Psoas muscle (tissue), 8 donors: ENCODE results near the gene RTCB. TPM values are rescaled to one million over a fixed set of nuclear protein-coding genes. Genes with fewer than 3 reads are reported as not detected.

Experiments
- ATAC-seq, 4 donors: fragments of 200-7000 bp; cut with Tn5 transposase; one replicate each; pipeline ENCODE4 v1.9.1; 2020; ENCODE audit warnings: moderate library complexity in 3 of 4, mild to moderate bottlenecking in 2 of 4
- DNase-seq, 2 donors: peaks; one replicate each; pipeline ENCODE4 v3.0.0-alpha.2; 2020
- H3K27ac ChIP-seq: fragments of 200-600 bp; one replicate; pipeline ENCODE4 v1.8.0; 2022
- H3K27me3 ChIP-seq, 3 donors: fragments of 200-600 bp in 1 of 3; one replicate each; pipeline versions ENCODE4 v1.6.1 to v1.8.0; 2013 to 2022; ENCODE audit warnings: low read length in 2 of 3, mild to moderate bottlenecking in 2 of 3, moderate library complexity in 1 of 3; ENCODE audit not compliant: insufficient read depth in 3 of 3
- H3K36me3 ChIP-seq, 2 donors: fragments of 200-600 bp in 1 of 2; one replicate each; pipeline versions ENCODE4 v1.6.1 to v1.8.0; 2013 to 2022; ENCODE audit warnings: low read depth in 1 of 2, mild to moderate bottlenecking in 1 of 2, moderate library complexity in 1 of 2; ENCODE audit not compliant: insufficient read depth in 1 of 2
- H3K4me1 ChIP-seq: fragments of 200-600 bp; one replicate; pipeline ENCODE4 v1.8.0; 2022
- H3K4me3 ChIP-seq: fragments of 200-600 bp; one replicate; pipeline ENCODE4 v1.8.0; 2022; ENCODE audit warnings: mild to moderate bottlenecking
- H3K9me3 ChIP-seq: fragments of 200-600 bp; one replicate; pipeline ENCODE4 v1.8.0; 2022
- CTCF ChIP-seq: fragments of 200-600 bp; IDR thresholded peaks from one replicate; pipeline ENCODE4 v1.8.0; 2022; ENCODE audit warnings: antibody characterized with exemption
- WGBS, 3 donors: extraction: QIAGEN DNeasy Blood & Tissue Kit; methylation state at CpG; one replicate each; pipeline versions ENCODE4 v1.1.6 to v1.1.7; 2013; 5-methylcytosine and 5-hydroxymethylcytosine counted together
- intact Hi-C, 2 donors: fragments of 100-400 bp; cut with DNase I; formaldehyde crosslinking; loops; one replicate each; pipeline versions ENCODE4 v1.11.0 to v1.14.2; 2022
- polyA plus RNA-seq, 3 donors: library from polyadenylated mRNA; stranded (reverse); fragments of 200-250 nt; gene quantifications; one replicate each; pipeline ENCODE4 v1.2.3, GENCODE V29; 2013
- total RNA-seq, 4 donors: library from RNA; stranded (reverse); fragmentation: NEBNext Ultra II Directional in 2 of 4; extraction: Animal tissue kit (Norgen Biotek cat#: 25700) in 2 of 4; gene quantifications; one replicate each; pipeline versions ENCODE4 v1.2.1 to v1.2.4, GENCODE V29; 2021 to 2023
- donor health status: healthy with polysubstance abuse.
- donor health status: DM: no; HTN: no; CAD: no; lungs with moderate emphysema.
- donor health status: Bipolar disorder and iron deficiency.
- donor health status: healthy.
- donor health status: DM: yes; HTN: yes; CAD: no.
- donor health status: DM: no; HTN: no; CAD: no.
- donor health status: DM: no; HTN: no; CAD: no.
- donor health status: DM: yes; HTN: yes; CAD: no.

Gene RTCB
- total and polyA plus RNA-seq, 7 donors, result 40.0 to 91.5 (median 49.9) TPM

- peaks cover 27 to 100% of the 10 kb centered on the region in 2 donors for H3K36me3 ChIP-seq
- intact Hi-C loops, result no loop called here
- no peaks in the 10 kb centered on the region for H3K4me1 ChIP-seq
- 94 to 95% (median 94%) methylated on average over 5 of the region's 5 CpGs for WGBS, 3 donors
- no peak for TF ChIP-seq CTCF
- no peaks in the 10 kb centered on the region for H3K27me3 ChIP-seq
- ATAC-seq, result no peak
- no peak overlapping the region for H3K27ac ChIP-seq
- no peak for DNase-seq
- no peak overlapping the region for H3K4me3 ChIP-seq
- H3K9me3 ChIP-seq, result no peaks in the 10 kb centered on the region
These were observed 16.9 kb downstream of the RTCB start for GRCh38 chr22:32395107-32395506.

- WGBS, 3 donors, result 77 to 85% (median 80%) methylated on average over 4 of the region's 4 CpGs
- ATAC-seq (no peak), DNase-seq (no peak)
- Histone ChIP-seq H3K9me3 (no peaks in the 10 kb centered on the region), H3K27ac (no peak overlapping the region), H3K4me3 (no peak overlapping the region), H3K36me3 (peaks cover 22 to 92% of the 10 kb centered on the region in 2 donors), H3K4me1 (no peaks in the 10 kb centered on the region), H3K27me3 (no peaks in the 10 kb centered on the region)
- TF ChIP-seq CTCF, result no peak
- intact Hi-C loops, result no loop called here
These were observed 22.4 kb downstream of the RTCB start for GRCh38 chr22:32389685-32390084.

- no peak for ATAC-seq
- Histone ChIP-seq H3K4me3 (no peak overlapping the region), H3K4me1 (no peaks in the 10 kb centered on the region), H3K27me3 (no peaks in the 10 kb centered on the region), H3K27ac (no peak overlapping the region), H3K9me3 (no peaks in the 10 kb centered on the region), H3K36me3 (peaks cover 6 to 51% of the 10 kb centered on the region in 2 donors)
- 96 to 100% (median 100%) methylated on average over 1 of the region's 1 CpG for WGBS, 3 donors
- DNase-seq, result no peak
- intact Hi-C loops, result no loop called here
- TF ChIP-seq CTCF, result no peak
These were observed 26.4 kb downstream of the RTCB start for GRCh38 chr22:32385681-32386080.

GRCh38 chr22:32380991-32381390 is 31.1 kb downstream of the RTCB start:
- no peak for TF ChIP-seq CTCF
- Histone ChIP-seq H3K4me1 (no peaks in the 10 kb centered on the region), H3K4me3 (no peak overlapping the region), H3K36me3 (peaks cover 0 to 5% of the 10 kb centered on the region in 2 donors), H3K27me3 (no peaks in the 10 kb centered on the region), H3K27ac (no peak overlapping the region), H3K9me3 (no peaks in the 10 kb centered on the region)
- no peak for DNase-seq
- ATAC-seq, result no peak
- intact Hi-C loops, result no loop called here
- 67 to 71% (median 68%) methylated on average over 5 of the region's 5 CpGs for WGBS, 3 donors

GRCh38 chr22:32378707-32379272 is 33.3 kb downstream of the RTCB start:
- no peak for TF ChIP-seq CTCF
- DNase-seq, result no peak
- no peaks in the 10 kb centered on the region for H3K36me3 ChIP-seq
- H3K4me1 ChIP-seq, result no peaks in the 10 kb centered on the region
- 30 to 65% (median 52%) methylated on average over 3 to 4 of the region's 4 CpGs for WGBS, 3 donors
- no peak overlapping the region for H3K4me3 ChIP-seq
- H3K9me3 ChIP-seq, result no peaks in the 10 kb centered on the region
- H3K27me3 ChIP-seq, result no peaks in the 10 kb centered on the region
- no peak overlapping the region for H3K27ac ChIP-seq
- intact Hi-C loops, result no loop called here
- ATAC-seq, result no peak
